HEK293 (cell line): ENCODE measurements around the gene ZNF423.

Experiments used
- PRDM10 ChIP-seq: fragments of 450-650 bp; formaldehyde crosslinking; IDR thresholded peaks from 2 replicates; pipeline ENCODE4 v1.5.1; 2016; ENCODE audit warnings: missing biosample characterization, missing genetic modification characterization
- REST ChIP-seq: fragments of 450-650 bp; formaldehyde crosslinking; IDR thresholded peaks from 2 replicates; pipeline ENCODE4 v1.5.1; 2016; ENCODE audit warnings: missing biosample characterization, missing genetic modification characterization
- ZNF155 ChIP-seq: fragments of 450-650 bp; formaldehyde crosslinking; IDR thresholded peaks from 2 replicates; pipeline ENCODE4 v1.5.1; 2016; ENCODE audit warnings: missing biosample characterization, missing genetic modification characterization
- ZNF274 ChIP-seq, 2 experiments: fragments of 200-500 bp in 1 of 2; fragments of 450-650 bp in 1 of 2; sonication (Bioruptor generic) in 1 of 2; formaldehyde crosslinking in 1 of 2; IDR thresholded peaks; 2 replicates each; pipeline versions ENCODE4 v1.5.1 to v1.6.1; 2014 to 2016; ENCODE audit warnings: borderline replicate concordance in 1 of 2, inconsistent platforms in 1 of 2, low read length in 1 of 2, missing biosample characterization in 1 of 2, missing genetic modification characterization in 1 of 2
- ZNF501 ChIP-seq: fragments of 450-650 bp; formaldehyde crosslinking; IDR thresholded peaks from 2 replicates; pipeline ENCODE4 v1.5.1; 2016; ENCODE audit warnings: missing biosample characterization, missing genetic modification characterization
- ZSCAN23 ChIP-seq: fragments of 450-650 bp; formaldehyde crosslinking; IDR thresholded peaks from 2 replicates; pipeline ENCODE4 v1.5.1; 2016; ENCODE audit warnings: missing biosample characterization, missing genetic modification characterization

GRCh38 chr16:49653173-49653570 is 202.7 kb downstream of the ZNF423 start:
- TF ChIP-seq REST (tag by site-specific recombination): no peak
- TF ChIP-seq ZNF501 (tag by site-specific recombination): no peak
- TF ChIP-seq ZSCAN23 (tag by site-specific recombination): no peak
- TF ChIP-seq ZNF274 (IDR thresholded peaks at IDR 0.05; ENCODE audit: low read length): no peak
- TF ChIP-seq ZNF274 (tag by site-specific recombination; IDR thresholded peaks at IDR 0.05; ENCODE audit: borderline replicate concordance): no peak
- no peak for TF ChIP-seq ZNF155 (tag by site-specific recombination)
- TF ChIP-seq PRDM10 (tag by site-specific recombination): no peak
